ENCODE measurements around the gene EVC2.
A peak's percentile ranks its signal among the peaks of the same experiment; 100 is the strongest.

The EVC2 gene

GRCh38 chr4:5710065-5710960, 2.0 kb upstream of the EVC2 start:
- Histone ChIP-seq H2AK5ac (ENCODE audit: low read depth, low read length) (no peak overlapping the region), H3K18ac (ENCODE audit: low read length) (peak overlapping the region; percentile 25), H2AFZ (ENCODE audit: low read length) (peak overlapping the region; percentile 97), H4K8ac (ENCODE audit: low read depth, low read length) (no peak overlapping the region), H2BK12ac (ENCODE audit: low read length) (no peak overlapping the region), H2BK15ac (ENCODE audit: low read length) (no peak overlapping the region), H3K27me3 (ENCODE audit: control insufficient read depth in 3 of 3, insufficient read depth in 3 of 3, low read depth in 1 of 3, low read length in 3 of 3) (peaks cover 0 to 38% (median 2%) of the 10 kb centered on the region in 3 experiments), H2BK120ac (ENCODE audit: low read depth, low read length) (no peak overlapping the region), H3K9me3 (replicated peaks in 1 of 2; ENCODE audit: control insufficient read depth in 2 of 2, insufficient read depth in 1 of 2, low read depth in 1 of 2, low read length in 2 of 2) (peaks cover 2 to 9% of the 10 kb centered on the region in 2 donors), H2BK5ac (ENCODE audit: low read length) (no peak overlapping the region), H3K79me1 (ENCODE audit: low read depth, low read length) (peaks cover 2% of the 10 kb centered on the region), H3K36me3 (replicated peaks in 1 of 2; ENCODE audit: control insufficient read depth in 2 of 2, insufficient read depth in 2 of 2, low read length in 2 of 2) (peaks cover 0 to 2% of the 10 kb centered on the region in 2 donors), H4K91ac (ENCODE audit: low read depth, low read length, poor library complexity) (no peak overlapping the region), H3K4ac (ENCODE audit: low read length) (no peak overlapping the region), H3K4me3 (ENCODE audit: low read length in 2 of 2) (peak overlapping the region; percentile 59 to 61), H3K9ac (ENCODE audit: low read depth, low read length, poor library complexity) (no peak overlapping the region), H3K23ac (ENCODE audit: low read depth, low read length, poor library complexity) (no peak overlapping the region), H3K4me2 (ENCODE audit: insufficient read depth, low read length, poor library complexity, severe bottlenecking) (peak overlapping the region; percentile 73), H3K27ac (replicated peaks; ENCODE audit: low read length) (no peak overlapping the region), H3K14ac (ENCODE audit: low read length) (no peak overlapping the region), H3K4me1 (ENCODE audit: control insufficient read depth in 2 of 2, insufficient read depth in 1 of 2, low read depth in 1 of 2, low read length in 2 of 2) (peaks cover 0 to 17% of the 10 kb centered on the region in 2 donors)
- no CpG with 5 or more reads among the region's 13 CpGs for WGBS, 2 donors (ENCODE audit: extremely low coverage in 2 of 2, insufficient read length in 2 of 2, insufficient replicate concordance in 1 of 2)
- DNase-seq (ENCODE audit: low spot score) = peak; percentile 31

GRCh38 chr4:5709207-5709575, 832 bp upstream of the EVC2 start:
- Histone ChIP-seq H3K23ac (ENCODE audit: low read depth, low read length, poor library complexity) (no peak overlapping the region), H3K18ac (ENCODE audit: low read length) (peak overlapping the region; percentile 90), H4K8ac (ENCODE audit: low read depth, low read length) (no peak overlapping the region), H3K27me3 (ENCODE audit: control insufficient read depth in 3 of 3, insufficient read depth in 3 of 3, low read depth in 1 of 3, low read length in 3 of 3) (peaks cover 0 to 38% (median 2%) of the 10 kb centered on the region in 3 experiments), H3K4ac (ENCODE audit: low read length) (no peak overlapping the region), H2AFZ (ENCODE audit: low read length) (peak overlapping the region; percentile 79), H3K9me3 (replicated peaks in 1 of 2; ENCODE audit: control insufficient read depth in 2 of 2, insufficient read depth in 1 of 2, low read depth in 1 of 2, low read length in 2 of 2) (peaks cover 2 to 3% of the 10 kb centered on the region in 2 donors), H3K14ac (ENCODE audit: low read length) (peak overlapping the region; percentile 10), H2BK5ac (ENCODE audit: low read length) (no peak overlapping the region), H3K36me3 (replicated peaks in 1 of 2; ENCODE audit: control insufficient read depth in 2 of 2, insufficient read depth in 2 of 2, low read length in 2 of 2) (peaks cover 0 to 4% of the 10 kb centered on the region in 2 donors), H2BK120ac (ENCODE audit: low read depth, low read length) (peak overlapping the region; percentile 32), H3K4me2 (ENCODE audit: insufficient read depth, low read length, poor library complexity, severe bottlenecking) (peak overlapping the region; percentile 78), H2BK15ac (ENCODE audit: low read length) (no peak overlapping the region), H3K4me3 (ENCODE audit: low read length in 2 of 2) (no peak overlapping the region), H3K9ac (ENCODE audit: low read depth, low read length, poor library complexity) (no peak overlapping the region), H2BK12ac (ENCODE audit: low read length) (no peak overlapping the region), H3K4me1 (ENCODE audit: control insufficient read depth in 2 of 2, insufficient read depth in 1 of 2, low read depth in 1 of 2, low read length in 2 of 2) (peaks cover 0 to 17% of the 10 kb centered on the region in 2 donors), H3K27ac (replicated peaks; ENCODE audit: low read length) (no peak overlapping the region), H3K79me1 (ENCODE audit: low read depth, low read length) (peaks cover 2% of the 10 kb centered on the region), H4K91ac (ENCODE audit: low read depth, low read length, poor library complexity) (no peak overlapping the region), H2AK5ac (ENCODE audit: low read depth, low read length) (no peak overlapping the region)
- no peak for DNase-seq (ENCODE audit: low spot score)
- no CpG with 5 or more reads among the region's 8 CpGs for WGBS, 2 donors (ENCODE audit: extremely low coverage in 2 of 2, insufficient read length in 2 of 2, insufficient replicate concordance in 1 of 2)

- H2BK120ac ChIP-seq (ENCODE audit: low read depth, low read length) = no peak overlapping the region
- H2AFZ ChIP-seq (ENCODE audit: low read length) = peak overlapping the region; percentile 79
- WGBS, 2 donors (ENCODE audit: extremely low coverage in 2 of 2, insufficient read length in 2 of 2, insufficient replicate concordance in 1 of 2) = no CpG with 5 or more reads among the region's 41 CpGs
- H4K91ac ChIP-seq (ENCODE audit: low read depth, low read length, poor library complexity) = no peak overlapping the region
- H3K79me1 ChIP-seq (ENCODE audit: low read depth, low read length) = no peaks in the 10 kb centered on the region
- H3K27ac ChIP-seq (replicated peaks; ENCODE audit: low read length) = no peak overlapping the region
- no peak for DNase-seq (ENCODE audit: low spot score)
- no peak overlapping the region for H2BK5ac ChIP-seq (ENCODE audit: low read length)
- peak overlapping the region; percentile 31 for H3K23ac ChIP-seq (ENCODE audit: low read depth, low read length, poor library complexity)
- no peak overlapping the region for H2BK12ac ChIP-seq (ENCODE audit: low read length)
- peaks cover 0 to 17% of the 10 kb centered on the region in 2 donors for H3K4me1 ChIP-seq (ENCODE audit: control insufficient read depth in 2 of 2, insufficient read depth in 1 of 2, low read depth in 1 of 2, low read length in 2 of 2)
- H3K18ac ChIP-seq (ENCODE audit: low read length) = peak overlapping the region; percentile 90
- H3K9ac ChIP-seq (ENCODE audit: low read depth, low read length, poor library complexity) = peak overlapping the region; percentile 88
- H3K27me3 ChIP-seq (ENCODE audit: control insufficient read depth in 3 of 3, insufficient read depth in 3 of 3, low read depth in 1 of 3, low read length in 3 of 3) = peaks cover 0 to 38% (median 2%) of the 10 kb centered on the region in 3 experiments
- no peak overlapping the region for H2BK15ac ChIP-seq (ENCODE audit: low read length)
- H3K4me3 ChIP-seq (ENCODE audit: low read length in 2 of 2) = peak overlapping the region in 1 of 2 donors; percentile 80
- H3K14ac ChIP-seq (ENCODE audit: low read length) = no peak overlapping the region
- H3K4me2 ChIP-seq (ENCODE audit: insufficient read depth, low read length, poor library complexity, severe bottlenecking) = peak overlapping the region; percentile 78
- H4K8ac ChIP-seq (ENCODE audit: low read depth, low read length) = no peak overlapping the region
- H3K9me3 ChIP-seq (replicated peaks in 1 of 2; ENCODE audit: control insufficient read depth in 2 of 2, insufficient read depth in 1 of 2, low read depth in 1 of 2, low read length in 2 of 2) = peaks cover 0 to 3% of the 10 kb centered on the region in 2 donors
- H2AK5ac ChIP-seq (ENCODE audit: low read depth, low read length) = peak overlapping the region; percentile 10
- no peak overlapping the region for H3K4ac ChIP-seq (ENCODE audit: low read length)
- peaks cover 0 to 3% of the 10 kb centered on the region in 2 donors for H3K36me3 ChIP-seq (replicated peaks in 1 of 2; ENCODE audit: control insufficient read depth in 2 of 2, insufficient read depth in 2 of 2, low read length in 2 of 2)
These were observed 446 bp downstream of the EVC2 start for GRCh38 chr4:5707778-5708448.

- peaks cover 0 to 3% of the 10 kb centered on the region in 2 donors for H3K36me3 ChIP-seq (replicated peaks in 1 of 2; ENCODE audit: control insufficient read depth in 2 of 2, insufficient read depth in 2 of 2, low read length in 2 of 2)
- peaks cover 0 to 3% of the 10 kb centered on the region in 2 donors for H3K9me3 ChIP-seq (replicated peaks in 1 of 2; ENCODE audit: control insufficient read depth in 2 of 2, insufficient read depth in 1 of 2, low read depth in 1 of 2, low read length in 2 of 2)
- H3K4me3 ChIP-seq (ENCODE audit: low read length in 2 of 2) = no peak overlapping the region
- H3K23ac ChIP-seq (ENCODE audit: low read depth, low read length, poor library complexity) = no peak overlapping the region
- no peak overlapping the region for H2BK12ac ChIP-seq (ENCODE audit: low read length)
- H3K18ac ChIP-seq (ENCODE audit: low read length) = no peak overlapping the region
- no CpG with 5 or more reads among the region's 5 CpGs for WGBS, 2 donors (ENCODE audit: extremely low coverage in 2 of 2, insufficient read length in 2 of 2, insufficient replicate concordance in 1 of 2)
- no peak overlapping the region for H2BK15ac ChIP-seq (ENCODE audit: low read length)
- H2BK5ac ChIP-seq (ENCODE audit: low read length) = no peak overlapping the region
- no peak for DNase-seq (ENCODE audit: low spot score)
- H3K79me1 ChIP-seq (ENCODE audit: low read depth, low read length) = no peaks in the 10 kb centered on the region
- no peak overlapping the region for H2AFZ ChIP-seq (ENCODE audit: low read length)
- H4K91ac ChIP-seq (ENCODE audit: low read depth, low read length, poor library complexity) = no peak overlapping the region
- H2BK120ac ChIP-seq (ENCODE audit: low read depth, low read length) = no peak overlapping the region
- peaks cover 0 to 38% (median 2%) of the 10 kb centered on the region in 3 experiments for H3K27me3 ChIP-seq (ENCODE audit: control insufficient read depth in 3 of 3, insufficient read depth in 3 of 3, low read depth in 1 of 3, low read length in 3 of 3)
- H3K4me2 ChIP-seq (ENCODE audit: insufficient read depth, low read length, poor library complexity, severe bottlenecking) = no peak overlapping the region
- H3K4ac ChIP-seq (ENCODE audit: low read length) = no peak overlapping the region
- H3K4me1 ChIP-seq (ENCODE audit: control insufficient read depth in 2 of 2, insufficient read depth in 1 of 2, low read depth in 1 of 2, low read length in 2 of 2) = peaks cover 0 to 17% of the 10 kb centered on the region in 2 donors
- H4K8ac ChIP-seq (ENCODE audit: low read depth, low read length) = no peak overlapping the region
- no peak overlapping the region for H3K27ac ChIP-seq (replicated peaks; ENCODE audit: low read length)
- H3K9ac ChIP-seq (ENCODE audit: low read depth, low read length, poor library complexity) = no peak overlapping the region
- peak overlapping the region; percentile 10 for H2AK5ac ChIP-seq (ENCODE audit: low read depth, low read length)
- H3K14ac ChIP-seq (ENCODE audit: low read length) = no peak overlapping the region
These were observed 993 bp downstream of the EVC2 start for GRCh38 chr4:5707366-5707765.

Measured in neuronal stem cell (in vitro differentiated cells).